ENCODE results near the gene TPRN.

TPRN gene

DNA sequence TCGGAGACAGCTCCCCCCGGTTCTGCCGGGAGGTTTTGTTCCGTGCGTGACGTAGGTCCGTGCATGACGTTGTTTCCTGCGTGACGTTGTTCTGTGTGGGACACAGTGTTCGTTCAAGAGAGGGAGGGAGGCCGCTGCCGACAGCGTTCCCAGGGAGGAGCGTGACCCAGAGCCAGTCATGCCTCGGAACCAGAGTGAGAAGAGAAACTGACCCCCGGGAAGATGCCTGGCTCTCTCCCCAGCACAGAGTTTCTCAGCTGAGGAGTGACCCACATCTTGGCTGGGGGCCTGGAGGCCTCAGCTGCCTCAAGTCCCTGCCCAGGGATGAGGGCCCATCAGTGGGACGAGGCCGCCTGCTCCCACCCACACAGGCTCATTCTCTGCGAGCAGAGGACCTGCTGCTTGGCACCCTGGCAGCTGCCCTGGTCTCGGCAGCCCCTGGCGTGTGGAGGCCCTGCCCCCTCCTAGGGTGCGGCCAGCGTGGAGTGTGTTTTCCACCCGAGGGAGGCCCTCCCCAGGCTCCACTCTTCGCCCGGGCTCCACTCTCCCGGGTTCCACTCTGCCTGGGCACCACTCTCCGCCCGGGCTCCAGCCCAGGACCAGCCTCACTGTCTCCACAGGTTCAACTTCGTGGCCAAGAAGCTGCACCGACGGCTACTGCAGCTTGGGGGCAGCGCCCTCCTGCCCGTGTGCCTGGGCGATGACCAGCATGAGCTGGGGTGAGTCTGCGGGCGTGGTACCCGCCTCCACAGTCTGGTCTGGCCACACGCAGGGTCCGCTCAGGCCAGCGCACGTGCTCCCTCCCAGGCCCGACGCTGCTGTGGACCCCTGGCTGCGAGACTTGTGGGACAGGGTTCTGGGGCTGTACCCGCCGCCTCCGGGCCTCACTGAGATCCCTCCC, 12.9 kb upstream of the TPRN start:
- peak in 10 of 58 donors; percentile 31 to 65 (median 50) for DNase-seq

DNA sequence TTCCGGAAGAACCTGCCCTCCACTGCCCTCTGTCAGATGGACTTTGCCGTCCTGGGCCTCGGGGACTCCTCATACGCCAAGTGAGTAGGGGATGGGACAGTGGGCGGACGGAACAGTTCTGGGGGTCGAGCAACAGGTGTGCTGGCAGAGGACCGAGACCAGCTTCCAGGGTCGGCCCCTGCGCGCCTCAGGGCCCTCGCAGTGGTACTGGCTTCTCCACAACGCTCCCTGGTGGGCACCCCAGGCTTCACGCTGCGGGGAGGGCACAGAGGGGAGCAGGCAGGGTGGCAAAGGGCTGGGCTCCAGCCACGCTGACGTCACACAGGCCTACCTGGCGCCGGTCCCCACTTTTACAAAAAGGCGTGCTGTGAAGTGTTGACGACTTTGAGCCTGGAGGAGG, 12.0 kb upstream of the TPRN start:
- DNase-seq, result no peak

DNA sequence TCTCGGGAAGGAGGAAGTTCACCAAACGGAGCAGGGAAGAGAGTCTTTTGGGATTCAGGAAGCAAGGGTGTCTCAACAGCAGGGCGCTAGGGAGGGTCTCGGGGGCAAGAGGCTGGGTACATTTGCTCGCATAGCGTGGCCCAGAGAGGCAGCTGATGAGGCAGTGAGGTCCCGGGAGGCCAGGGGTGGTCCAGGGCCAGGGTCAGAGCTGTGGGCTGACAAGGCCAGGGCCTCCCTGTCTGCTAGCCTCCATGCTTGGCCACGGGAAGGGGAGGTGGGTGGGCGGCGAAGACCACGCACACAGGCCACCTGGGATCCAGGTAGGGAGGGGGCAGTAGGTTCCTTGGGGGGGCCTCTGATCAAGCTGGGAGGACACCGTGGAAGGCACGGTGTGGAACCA, 11.0 kb upstream of the TPRN start:
- DNase-seq, result no peak

DNA sequence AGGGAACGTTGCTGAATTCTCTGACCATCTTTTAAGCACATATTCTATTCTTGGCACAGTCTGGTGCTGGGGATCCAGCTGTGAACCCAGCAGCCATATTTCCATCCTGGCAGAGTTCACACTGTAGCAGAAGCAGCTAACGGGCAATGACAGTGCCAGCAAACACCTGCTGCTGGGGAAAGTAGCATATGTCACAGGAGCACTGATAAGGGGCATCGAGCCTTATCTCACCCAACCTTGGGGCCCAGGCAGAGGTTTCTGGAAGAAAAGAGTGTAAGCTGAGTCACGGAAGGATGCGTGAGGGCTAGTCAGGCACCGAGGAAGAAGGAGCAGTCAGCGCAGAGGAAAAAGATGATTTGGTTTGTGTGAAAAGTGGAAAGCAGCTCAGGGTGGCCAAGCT, 6.1 kb upstream of the TPRN start:
- no peak for DNase-seq

DNA sequence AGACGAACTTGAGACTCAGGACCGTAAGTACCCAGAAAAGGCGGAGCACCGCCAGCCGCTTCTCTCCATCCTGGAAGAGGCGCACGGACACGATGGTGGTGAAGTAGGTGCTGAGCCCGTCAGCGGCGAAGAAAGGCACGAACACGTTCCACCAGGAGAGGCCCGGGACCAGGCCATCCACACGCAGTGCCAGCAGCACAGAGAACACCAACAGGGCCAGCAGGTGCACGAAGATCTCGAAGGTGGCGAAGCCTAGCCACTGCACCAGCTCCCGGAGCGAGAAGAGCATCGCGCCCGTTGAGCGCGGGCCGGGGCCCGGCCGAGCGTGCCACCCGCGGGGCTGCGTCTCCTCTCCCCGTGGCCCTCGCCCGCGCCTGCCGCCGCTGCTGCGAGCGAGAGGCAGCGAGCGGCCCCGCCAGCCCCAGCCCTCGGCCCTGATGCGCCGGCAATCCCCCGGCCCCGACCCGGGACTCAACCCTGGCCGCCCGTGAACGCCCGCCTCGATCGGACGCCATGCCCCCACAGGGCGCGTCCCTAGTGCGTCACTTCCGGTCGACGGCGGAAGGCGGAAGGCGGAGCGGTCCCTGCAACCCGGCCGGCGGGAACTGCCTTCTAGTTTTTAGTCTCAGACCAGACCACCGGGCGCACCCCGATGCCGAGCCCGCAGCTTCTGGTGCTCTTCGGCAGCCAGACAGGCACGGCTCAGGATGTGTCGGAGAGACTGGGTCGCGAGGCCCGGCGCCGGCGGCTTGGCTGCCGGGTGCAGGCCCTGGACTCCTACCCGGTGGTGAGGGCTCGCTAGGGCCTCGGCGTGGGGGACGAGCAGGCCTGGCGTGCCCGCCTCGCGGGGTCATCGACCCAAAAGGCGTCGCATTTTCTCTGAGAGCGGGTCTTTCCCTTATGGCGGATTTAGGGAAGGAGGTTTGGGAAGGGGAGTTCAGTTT, 4.9 kb upstream of the TPRN start, which contains the start of the genes NDOR1 and TMEM203:
NDOR1 (plus strand) TSS at position 575 of the 944 bp plus-strand sequence; CDS start at position 653, 78 bp downstream.
TMEM203 (minus strand) TSS at position 523 of the 944 bp plus-strand sequence; CDS start at position 289, 234 bp downstream.
- DNase-seq, result peak in 57 of 58 donors; percentile 63 to 97 (median 86)

DNA sequence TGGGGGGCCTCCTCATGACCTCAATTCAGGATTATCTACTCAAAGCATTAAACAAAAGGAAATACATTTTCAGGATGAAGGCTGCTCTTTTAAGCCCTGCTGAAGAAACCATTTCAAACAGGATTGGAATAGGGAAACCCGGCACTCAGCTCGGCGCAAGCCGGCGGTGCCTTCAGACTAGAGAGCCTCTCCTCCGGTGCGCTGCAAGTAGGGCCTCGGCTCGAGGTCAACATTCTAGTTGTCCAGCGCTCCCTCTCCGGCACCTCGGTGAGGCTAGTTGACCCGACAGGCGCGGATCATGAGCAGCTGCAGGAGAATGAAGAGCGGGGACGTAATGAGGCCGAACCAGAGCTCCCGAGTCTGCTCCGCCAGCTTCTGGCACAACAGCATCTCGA, 4.2 kb upstream of the TPRN start:
- DNase-seq, result no peak

DNA sequence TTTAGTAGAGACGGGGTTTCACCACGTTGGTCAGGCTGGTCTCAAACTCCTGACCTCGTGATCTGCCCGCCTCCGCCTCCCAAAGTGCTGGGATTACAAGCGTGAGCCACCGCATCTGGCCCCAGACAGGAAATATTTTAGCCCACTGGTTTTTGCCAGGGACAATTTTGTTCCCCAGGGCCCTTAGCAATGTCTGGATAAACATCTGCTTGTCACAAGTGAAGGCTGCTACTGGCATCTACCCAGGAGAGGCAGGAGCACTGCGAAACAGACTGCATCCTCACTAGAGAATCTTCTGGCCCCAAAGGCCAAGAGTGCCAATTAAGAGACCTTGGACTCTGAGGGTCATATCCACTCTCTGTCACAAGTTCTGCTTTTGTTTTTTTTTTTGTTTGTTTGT, 2.4 kb upstream of the TPRN start:
- no peak for DNase-seq

DNA sequence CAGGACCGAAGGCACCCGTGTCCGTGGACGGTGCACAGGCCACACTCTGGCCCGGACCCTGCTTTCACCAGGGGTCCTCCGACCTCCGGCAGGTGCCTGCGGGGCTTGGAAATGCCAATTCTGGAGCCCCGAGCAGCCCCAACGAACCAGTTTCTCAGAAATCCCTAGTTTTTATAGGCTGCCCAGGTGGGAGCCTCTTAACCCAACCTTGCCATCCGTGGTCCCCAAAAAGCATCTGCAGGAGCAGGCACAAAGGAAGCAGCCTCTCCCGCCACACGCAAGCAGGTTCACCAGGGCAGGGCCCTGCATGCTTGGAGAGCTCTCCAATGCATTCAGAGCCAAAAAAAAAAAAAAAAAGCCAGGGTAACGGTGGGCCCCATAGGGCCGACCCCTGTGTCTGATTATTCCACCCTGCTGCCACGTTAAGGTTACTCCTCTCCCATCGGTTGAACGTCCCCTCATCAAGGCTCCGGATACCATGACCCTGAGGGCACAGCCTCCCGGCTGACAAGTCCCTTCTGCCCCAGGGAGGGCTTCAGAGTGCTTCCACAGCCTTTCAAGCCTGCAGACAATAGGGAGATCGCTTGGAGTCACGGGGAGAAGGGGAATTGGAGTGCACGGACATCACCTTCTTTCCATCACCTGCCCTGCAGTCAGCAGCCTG, 796 bp upstream of the TPRN start:
- no peak for DNase-seq

DNA sequence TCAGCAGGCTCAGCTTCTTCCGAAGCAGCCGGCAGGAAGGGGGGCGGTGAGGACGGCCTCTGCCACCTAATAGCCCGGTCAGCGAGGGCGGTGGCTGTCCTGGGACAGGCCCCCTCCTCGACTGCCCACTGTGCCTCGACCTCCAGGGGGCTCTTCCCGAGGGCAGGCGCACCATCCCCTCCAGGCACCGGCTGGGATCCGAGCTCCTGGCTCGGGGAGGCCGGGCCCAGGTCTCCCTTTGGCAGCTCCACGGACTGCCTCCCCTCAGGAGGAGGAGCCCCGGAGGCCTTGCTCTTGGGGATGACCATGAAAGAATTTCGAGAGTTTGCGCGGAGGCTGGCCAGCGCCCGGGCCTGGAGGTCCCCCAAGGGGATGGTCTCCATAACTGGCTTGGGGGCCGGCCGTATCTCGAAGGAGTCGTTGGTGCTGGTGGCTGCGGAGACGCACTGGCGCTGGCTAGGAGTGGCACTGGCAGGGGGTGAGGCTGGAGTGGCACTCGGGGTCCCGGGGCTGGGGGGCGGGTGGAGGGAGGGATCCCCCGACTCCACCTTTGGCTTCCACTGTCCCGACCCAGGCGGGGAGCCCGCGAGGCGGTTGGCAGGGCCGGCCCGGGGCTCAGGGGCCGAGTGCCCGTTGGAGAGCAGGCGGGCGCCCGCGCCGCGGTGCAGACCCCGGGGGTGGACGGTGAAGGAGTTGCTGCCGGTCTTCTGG, 975 bp downstream of the TPRN start:
- DNase-seq, result no peak

DNA sequence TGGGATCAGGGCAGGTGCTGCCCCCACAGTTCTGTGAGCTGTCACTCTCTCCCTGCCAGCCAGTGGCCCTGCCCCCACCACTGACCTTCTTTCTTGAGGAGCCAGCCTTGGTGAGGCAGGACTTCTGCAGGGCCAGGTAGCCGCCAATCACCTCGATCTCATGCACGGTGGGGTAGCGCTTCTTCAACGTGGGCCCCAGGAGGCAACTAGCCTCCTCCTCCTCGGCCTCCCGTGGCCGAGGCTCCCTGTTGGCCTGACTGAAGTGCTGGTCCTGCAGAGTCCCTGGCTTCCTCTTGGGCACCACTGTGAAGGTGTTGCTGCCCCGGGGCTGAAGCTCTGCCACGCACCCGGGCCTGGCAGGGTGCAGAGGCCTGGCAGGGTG, 1.6 kb downstream of the TPRN start:
- no peak for DNase-seq

DNA sequence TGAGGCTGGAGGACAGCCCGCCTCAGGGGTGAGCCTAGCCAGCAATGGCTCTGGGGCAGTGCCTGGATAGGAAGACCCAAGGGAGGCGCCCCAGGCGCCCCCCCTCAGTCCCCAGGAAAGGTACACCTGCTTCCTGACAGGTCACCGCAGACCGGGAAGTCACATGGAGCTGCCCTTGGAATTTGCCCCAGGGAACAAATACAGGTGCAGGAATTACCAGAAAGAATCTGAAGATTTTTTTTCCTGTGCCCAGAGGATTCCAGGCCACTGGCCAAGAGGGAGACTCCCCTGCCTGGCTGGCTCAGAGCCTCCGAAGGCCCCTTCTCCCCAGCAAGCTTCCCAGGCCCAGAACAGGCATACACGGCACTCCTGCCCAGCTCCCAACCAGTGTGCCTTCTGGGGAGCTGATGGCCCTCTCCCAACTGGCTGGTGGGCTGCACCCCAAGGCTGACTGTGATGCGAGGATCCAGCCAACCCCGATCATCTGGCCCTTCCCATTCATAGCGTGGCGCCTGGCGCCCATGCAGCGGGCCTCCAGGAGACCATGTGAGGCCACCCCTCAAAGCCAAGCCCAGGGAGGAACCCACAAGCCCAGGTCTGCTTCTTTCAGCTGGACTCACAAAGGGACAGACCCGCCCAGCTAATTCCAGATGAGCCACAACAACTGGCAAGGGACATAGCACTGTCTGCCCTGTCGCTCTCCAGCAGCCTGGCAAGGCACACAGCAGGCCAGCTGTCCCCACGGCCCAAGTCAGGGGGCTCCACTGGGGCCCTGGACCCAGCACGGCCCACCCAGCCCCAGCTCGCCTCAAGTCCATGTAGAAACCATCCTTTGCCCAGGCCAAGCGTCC, 2.3 kb downstream of the TPRN start:
- DNase-seq, result peak in 4 of 58 donors; percentile 7 to 57 (median 38)

DNA sequence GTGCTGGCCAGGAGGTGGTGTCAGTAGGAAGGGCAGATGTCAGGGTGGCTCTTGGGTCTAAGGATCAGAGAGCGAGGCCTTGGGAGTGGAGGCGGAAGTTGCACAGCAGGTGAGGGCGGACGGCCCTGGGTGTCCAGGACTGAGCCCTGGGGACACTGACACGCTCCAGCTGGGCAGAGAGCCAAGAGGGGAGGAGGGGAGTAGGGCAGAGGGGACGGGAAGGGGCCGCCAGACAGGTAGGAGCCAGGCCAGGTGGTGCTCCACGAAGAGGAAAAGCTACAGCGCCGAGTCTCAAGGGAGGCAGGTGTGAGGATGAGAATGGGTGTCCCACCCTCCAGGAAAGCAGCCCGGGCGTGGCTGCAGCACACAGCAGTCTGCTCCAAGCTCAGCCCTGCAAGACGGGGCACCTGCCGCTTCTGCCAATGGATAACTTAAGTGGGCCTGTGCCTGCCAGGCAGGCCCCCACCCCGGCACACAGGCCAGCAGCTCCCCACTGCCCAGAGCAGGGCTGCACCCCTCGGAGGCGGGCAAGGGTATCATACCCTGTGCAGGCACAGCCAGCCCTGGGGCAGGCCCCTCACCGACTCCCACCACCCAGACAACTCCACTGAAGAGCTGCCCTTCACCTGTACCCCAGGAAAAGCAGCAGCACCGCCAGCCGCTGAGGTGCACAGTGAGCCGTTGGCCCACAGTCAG, 4.9 kb downstream of the TPRN start:
- peak in 1 of 58 donors; percentile 24 for DNase-seq

DNA sequence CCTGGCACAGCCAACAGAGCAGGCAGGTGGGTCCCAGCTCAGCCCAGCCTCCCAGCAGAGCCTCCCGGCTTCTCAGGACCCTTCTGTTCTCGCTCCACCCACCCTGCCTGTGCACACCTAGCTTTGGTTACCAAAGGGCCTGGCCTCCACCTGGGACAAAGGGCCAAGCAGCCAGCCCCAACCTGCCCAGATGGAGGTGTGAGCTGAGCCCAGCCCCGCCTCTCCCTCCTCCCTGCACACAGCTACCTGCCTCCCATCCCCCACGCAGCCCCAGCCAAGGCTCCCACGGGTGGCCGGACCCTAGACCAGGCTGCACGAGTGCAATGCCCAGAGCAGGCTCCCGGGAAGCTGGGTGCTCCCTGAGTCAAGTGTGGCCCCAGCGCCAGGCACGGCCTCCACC, 5.6 kb downstream of the TPRN start:
- peak in 2 of 58 donors; percentile 49 to 58 for DNase-seq

DNA sequence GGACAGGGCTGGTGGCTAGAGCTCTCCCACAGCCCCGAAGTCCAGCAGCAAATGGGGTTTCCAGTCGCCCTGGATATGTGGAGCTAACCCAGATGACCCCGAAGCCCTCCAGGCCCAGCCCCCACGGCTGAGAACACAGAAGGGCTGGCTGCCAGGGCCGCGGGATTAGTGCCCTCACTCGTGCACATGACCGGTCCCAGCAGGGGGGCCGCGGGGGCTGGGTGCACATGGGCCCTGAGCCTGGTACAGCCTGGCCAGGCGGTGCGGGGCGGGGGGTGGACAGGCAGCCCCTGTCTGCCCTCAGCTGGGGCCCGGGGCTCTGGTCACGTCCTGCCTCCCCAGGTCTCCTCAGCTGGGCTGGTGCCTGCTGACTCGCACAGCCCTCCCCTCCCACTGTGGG, 6.2 kb downstream of the TPRN start:
- peak in 55 of 58 donors; percentile 22 to 97 (median 82) for DNase-seq

DNA sequence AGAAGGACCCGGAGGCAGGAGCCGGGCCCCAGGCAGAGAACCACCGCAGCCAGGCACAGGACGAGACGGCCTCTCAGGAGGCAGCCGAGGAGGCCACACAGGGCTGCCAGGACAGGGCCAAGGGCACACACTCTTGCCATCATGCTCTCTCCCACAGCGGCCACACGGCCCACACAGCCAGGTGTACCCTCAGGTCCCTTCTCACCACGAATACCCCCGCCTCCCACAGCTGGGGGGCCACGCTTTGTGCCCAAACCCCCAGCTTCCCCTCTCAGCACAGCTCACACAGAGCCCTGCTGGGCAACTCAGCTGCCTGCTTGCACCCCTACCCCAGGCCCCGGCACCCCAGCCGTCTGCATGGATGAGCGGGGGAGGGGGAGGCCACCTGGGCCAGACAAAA, 6.8 kb downstream of the TPRN start:
- no peak for DNase-seq

DNA sequence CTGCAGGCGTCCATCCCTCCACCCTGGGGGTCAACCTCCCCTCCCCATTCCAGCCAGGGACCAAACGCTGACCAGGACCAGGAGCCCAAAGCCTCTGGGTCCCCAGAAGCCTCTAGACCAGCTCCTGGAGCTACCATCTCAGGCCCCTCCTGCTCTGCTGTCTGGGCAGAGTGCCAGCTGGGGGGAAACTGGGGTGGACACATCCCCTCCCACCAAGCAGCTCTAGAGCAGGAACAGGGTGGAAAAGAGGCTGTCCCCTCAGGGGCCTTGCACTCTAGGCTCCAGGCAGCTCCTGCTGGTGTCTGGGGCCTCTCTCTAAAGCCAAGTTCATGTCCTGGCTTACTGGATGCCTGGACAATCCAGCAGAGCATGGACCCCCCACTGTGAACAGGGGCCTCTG, 7.7 kb downstream of the TPRN start:
- DNase-seq, result no peak

DNA sequence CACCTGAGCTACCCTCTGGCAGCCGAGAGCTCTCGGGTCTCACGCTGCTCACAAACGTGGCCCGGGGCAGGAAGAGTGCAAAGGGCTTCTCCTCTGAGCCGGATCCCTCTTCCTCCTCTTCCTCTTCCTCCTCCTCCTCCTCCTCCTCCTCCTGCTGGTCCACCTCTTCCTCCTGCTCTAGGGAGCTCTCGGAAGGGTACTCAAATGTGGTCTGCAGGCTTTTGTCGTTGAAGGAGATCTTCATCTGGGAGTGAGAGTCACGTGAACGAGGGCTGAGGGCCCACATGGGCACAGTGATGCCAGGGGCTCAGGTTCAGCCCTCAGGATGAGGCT, 8.1 kb downstream of the TPRN start:
- no peak for DNase-seq

DNA sequence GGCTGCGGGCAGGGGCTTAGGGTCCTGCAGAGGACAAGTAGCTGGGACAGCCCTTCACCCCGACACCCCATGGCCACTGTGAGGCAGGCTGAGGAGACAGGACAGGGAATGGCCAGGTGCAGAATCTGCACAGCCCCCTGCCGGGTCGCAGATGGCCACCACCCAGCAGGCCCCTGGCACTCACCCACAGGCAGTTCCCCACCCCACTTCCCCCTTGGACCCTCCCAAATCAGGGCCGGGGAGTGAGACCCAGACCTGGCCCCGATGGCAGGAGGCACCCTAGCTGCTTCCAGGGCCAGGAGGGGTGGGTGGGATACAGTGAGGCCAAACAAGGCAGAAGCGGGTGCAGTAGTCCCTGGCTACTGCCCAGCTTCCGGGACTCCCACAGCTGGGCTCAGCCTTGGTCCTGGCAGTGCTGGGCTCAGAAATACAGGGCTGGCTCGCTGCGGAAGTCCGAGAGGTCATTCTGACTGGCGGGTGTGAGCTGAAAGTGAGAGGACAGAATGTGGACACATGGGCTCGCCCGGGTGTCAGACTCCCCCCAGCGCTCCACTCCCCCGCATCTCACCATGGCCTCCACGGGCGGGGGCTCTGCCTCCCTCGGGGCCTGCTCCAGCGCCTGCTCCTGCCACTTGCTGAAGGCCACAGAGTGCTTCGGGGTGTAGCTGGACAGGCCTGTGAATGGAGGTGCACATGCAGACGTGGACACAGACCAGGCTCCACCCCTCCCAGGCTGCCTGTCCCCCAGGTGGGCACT, 8.7 kb downstream of the TPRN start:
- peak in 48 of 58 donors; percentile 8 to 87 (median 58) for DNase-seq
